Fibroblast of lung (primary cell): ENCODE data around the gene OR5AU1. TPM values are rescaled to one million over a fixed set of nuclear protein-coding genes. Genes with fewer than 3 reads are reported as not detected.

Source experiments
- DNase-seq, 2 donors: peaks; one replicate each; pipeline versions ENCODE4 v3.0.0 to v3.0.0-alpha.2; 2010; ENCODE audit warnings: low read depth in 2 of 2
- H2AFZ ChIP-seq: 2 replicates; pipeline ENCODE4 v1.5.1; 2012; ENCODE audit warnings: low read length, control low read depth, inconsistent platforms
- H3K27ac ChIP-seq: 2 replicates; pipeline ENCODE4 v1.5.1; 2011; ENCODE audit warnings: low read length, control low read depth; ENCODE audit not compliant: insufficient read depth
- H3K27me3 ChIP-seq: 2 replicates; pipeline ENCODE4 v1.5.1; 2011; ENCODE audit warnings: mild to moderate bottlenecking, low read length; ENCODE audit not compliant: control insufficient read depth, insufficient read depth
- H3K36me3 ChIP-seq: 2 replicates; pipeline ENCODE4 v1.5.1; 2011; ENCODE audit warnings: low read length; ENCODE audit not compliant: control insufficient read depth, insufficient read depth
- H3K4me1 ChIP-seq: 2 replicates; pipeline ENCODE4 v1.5.1; 2011; ENCODE audit warnings: low read length; ENCODE audit not compliant: control insufficient read depth, insufficient read depth; ENCODE audit errors: extremely low read depth
- H3K4me2 ChIP-seq: 2 replicates; pipeline ENCODE4 v1.5.1; 2011; ENCODE audit warnings: low read length, control low read depth; ENCODE audit not compliant: insufficient read depth; ENCODE audit errors: extremely low read depth
- H3K4me3 ChIP-seq, 4 experiments: fragments of 200-600 bp in 1 of 4; sonication (generic) in 1 of 4; replicated peaks in 1 of 4; 2 replicates each; pipeline ENCODE4 v1.5.1; 2011 to 2016; ENCODE audit warnings: low read length in 4 of 4, low read depth in 3 of 4, mild to moderate bottlenecking in 3 of 4, control low read depth in 2 of 4, inconsistent platforms in 1 of 4, mixed read lengths in 1 of 4; ENCODE audit not compliant: insufficient read depth in 1 of 4; ENCODE audit errors: control extremely low read depth in 1 of 4
- H3K79me2 ChIP-seq: 2 replicates; pipeline ENCODE4 v1.5.1; 2012; ENCODE audit warnings: mild to moderate bottlenecking, low read length, inconsistent platforms; ENCODE audit not compliant: control insufficient read depth, insufficient read depth
- H3K9ac ChIP-seq: 2 replicates; pipeline ENCODE4 v1.5.1; 2011; ENCODE audit warnings: mild to moderate bottlenecking, low read length, control low read depth; ENCODE audit not compliant: insufficient read depth
- H3K9me3 ChIP-seq: 2 replicates; pipeline ENCODE4 v1.5.1; 2012; ENCODE audit warnings: low read depth, low read length; ENCODE audit not compliant: control insufficient read depth, insufficient read depth
- H4K20me1 ChIP-seq: 2 replicates; pipeline ENCODE4 v1.5.1; 2011; ENCODE audit warnings: low read length; ENCODE audit not compliant: control insufficient read depth, insufficient read depth; ENCODE audit errors: extremely low read depth
- EZH2 ChIP-seq: IDR thresholded peaks from 2 replicates; pipeline ENCODE4 v1.5.1; 2012; ENCODE audit warnings: low read length, control low read depth, mild to moderate bottlenecking; ENCODE audit errors: missing control alignments
- polyA plus RNA-seq, 2 donors: library from polyadenylated mRNA; depleted of rRNA in 1 of 2; stranded (reverse) in 1 of 2; unstranded in 1 of 2; fragments of >200 nt; gene quantifications; 2 replicates each; pipeline ENCODE4 v1.2.1, GENCODE V29; 2011 to 2012; ENCODE audit warnings: missing spikeins in 1 of 2
- total RNA-seq: library from RNA; depleted of rRNA; stranded (reverse); fragments of >200 nt; gene quantifications from 2 replicates; pipeline ENCODE4 v1.2.1, GENCODE V29; 2014
- TF ChIP-seq, protein P1 (sequence below), 2 donors: IDR thresholded peaks in 1 of 2; conservative IDR thresholded peaks in 1 of 2; 1 replicate in 1 of 2; 2 replicates in 1 of 2; pipeline ENCODE4 v1.5.1; 2011 to 2012; ENCODE audit warnings: low read length in 2 of 2, control low read depth in 1 of 2, inconsistent platforms in 1 of 2, low read depth in 1 of 2, mild to moderate bottlenecking in 1 of 2

The OR5AU1 gene
- total and polyA plus RNA-seq, 2 donors (not counting 1 experiment from before 2014, with no cell fraction given) = not detected

- Histone ChIP-seq H3K79me2 (no peaks in the 10 kb centered on the region), H3K27ac (no peak overlapping the region), H3K9me3 (no peaks in the 10 kb centered on the region), H3K4me2 (no peak overlapping the region), H3K36me3 (no peaks in the 10 kb centered on the region), H3K4me1 (no peaks in the 10 kb centered on the region), H3K4me3 (no peak overlapping the region), H3K27me3 (no peaks in the 10 kb centered on the region), H3K9ac (no peak overlapping the region), H4K20me1 (no peaks in the 10 kb centered on the region), H2AFZ (no peak overlapping the region)
- TF ChIP-seq EZH2 = no peak
- TF ChIP-seq, protein P1, sequence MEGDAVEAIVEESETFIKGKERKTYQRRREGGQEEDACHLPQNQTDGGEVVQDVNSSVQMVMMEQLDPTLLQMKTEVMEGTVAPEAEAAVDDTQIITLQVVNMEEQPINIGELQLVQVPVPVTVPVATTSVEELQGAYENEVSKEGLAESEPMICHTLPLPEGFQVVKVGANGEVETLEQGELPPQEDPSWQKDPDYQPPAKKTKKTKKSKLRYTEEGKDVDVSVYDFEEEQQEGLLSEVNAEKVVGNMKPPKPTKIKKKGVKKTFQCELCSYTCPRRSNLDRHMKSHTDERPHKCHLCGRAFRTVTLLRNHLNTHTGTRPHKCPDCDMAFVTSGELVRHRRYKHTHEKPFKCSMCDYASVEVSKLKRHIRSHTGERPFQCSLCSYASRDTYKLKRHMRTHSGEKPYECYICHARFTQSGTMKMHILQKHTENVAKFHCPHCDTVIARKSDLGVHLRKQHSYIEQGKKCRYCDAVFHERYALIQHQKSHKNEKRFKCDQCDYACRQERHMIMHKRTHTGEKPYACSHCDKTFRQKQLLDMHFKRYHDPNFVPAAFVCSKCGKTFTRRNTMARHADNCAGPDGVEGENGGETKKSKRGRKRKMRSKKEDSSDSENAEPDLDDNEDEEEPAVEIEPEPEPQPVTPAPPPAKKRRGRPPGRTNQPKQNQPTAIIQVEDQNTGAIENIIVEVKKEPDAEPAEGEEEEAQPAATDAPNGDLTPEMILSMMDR (conservative IDR thresholded peaks at IDR 0.05 in 1 of 2, IDR thresholded peaks at IDR 0.05 in 1 of 2; ENCODE audit: low read depth in 1 of 2, low read length in 2 of 2) = peak; percentile 50 to 72
- peak; percentile 11 to 27 for DNase-seq
Measured at GRCh38 chr14:21136024-21136423, 19.8 kb downstream of the OR5AU1 start.

DNA sequence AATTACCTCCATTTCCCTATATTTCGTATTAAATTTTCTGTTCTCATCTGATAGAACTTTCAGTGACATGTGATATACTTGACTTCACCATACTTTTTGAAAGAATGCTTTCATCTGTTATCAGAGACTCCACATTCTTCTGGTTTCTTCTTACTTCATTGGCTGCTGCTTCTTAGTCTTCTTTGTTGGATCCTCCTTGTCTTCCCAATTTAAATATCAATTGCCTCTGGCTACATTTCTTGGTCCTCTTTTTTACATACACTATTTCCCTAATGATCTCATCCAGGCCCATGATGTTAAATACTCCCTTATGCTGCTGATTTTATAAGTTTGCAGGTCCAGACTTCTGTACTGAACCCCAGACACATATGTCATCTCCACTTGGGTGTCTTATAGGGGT lies 22.0 kb downstream of the OR5AU1 start:
- Histone ChIP-seq H3K27ac (no peak overlapping the region), H3K9ac (no peak overlapping the region), H3K9me3 (no peaks in the 10 kb centered on the region), H3K4me1 (no peaks in the 10 kb centered on the region), H3K79me2 (no peaks in the 10 kb centered on the region), H2AFZ (no peak overlapping the region), H3K4me2 (no peak overlapping the region), H3K4me3 (no peak overlapping the region), H3K36me3 (no peaks in the 10 kb centered on the region), H3K27me3 (no peaks in the 10 kb centered on the region), H4K20me1 (no peaks in the 10 kb centered on the region)
- TF ChIP-seq EZH2 = no peak
- TF ChIP-seq, protein P1 (conservative IDR thresholded peaks at IDR 0.05 in 1 of 2, IDR thresholded peaks at IDR 0.05 in 1 of 2; ENCODE audit: low read depth in 1 of 2, low read length in 2 of 2) = no peak
- no peak for DNase-seq

- H3K9ac ChIP-seq = no peak overlapping the region
- no peak for DNase-seq
- H3K9me3 ChIP-seq = no peaks in the 10 kb centered on the region
- H4K20me1 ChIP-seq = peaks cover 2% of the 10 kb centered on the region
- H3K79me2 ChIP-seq = no peaks in the 10 kb centered on the region
- no peak overlapping the region for H3K4me3 ChIP-seq
- H3K4me2 ChIP-seq = no peak overlapping the region
- no peak overlapping the region for H2AFZ ChIP-seq
- no peak overlapping the region for H3K27ac ChIP-seq
- no peaks in the 10 kb centered on the region for H3K4me1 ChIP-seq
- H3K27me3 ChIP-seq = peaks cover 2% of the 10 kb centered on the region
- no peaks in the 10 kb centered on the region for H3K36me3 ChIP-seq
- TF ChIP-seq EZH2 = no peak
- TF ChIP-seq, protein P1 (conservative IDR thresholded peaks at IDR 0.05 in 1 of 2, IDR thresholded peaks at IDR 0.05 in 1 of 2; ENCODE audit: low read depth in 1 of 2, low read length in 2 of 2) = no peak
Measured at GRCh38 chr14:21123429-21123828, 32.4 kb downstream of the OR5AU1 start.
